Astrocyte of the spinal cord (primary cell): Measurements from ENCODE around the gene AKAP9.
"Not testable (repeated sequence)": the region's sequence is repeated elsewhere in the genome, so short reads cannot be mapped to it uniquely, and the experiment has no call there.

Experiments
- DNase-seq: peaks from one replicate; pipeline ENCODE4 v3.0.0; 2011; ENCODE audit warnings: low read depth, low spot score
- H3K4me3 ChIP-seq: 2 replicates; pipeline ENCODE4 v1.5.1; 2011; ENCODE audit warnings: low read depth, mild to moderate bottlenecking, low read length, moderate library complexity
- CTCF ChIP-seq: IDR thresholded peaks from 2 replicates; pipeline ENCODE4 v1.5.1; 2012; ENCODE audit warnings: low read depth, mild to moderate bottlenecking, low read length, inconsistent platforms
- in situ Hi-C: cut with HindIII; loops from 2 replicates; pipeline ENCODE4 v1.10.0; 2017; ENCODE audit warnings: low sequenced_read_pairs

AKAP9 gene

GRCh38 chr7:92092210-92092609, 151.5 kb downstream of the AKAP9 start:
- in situ Hi-C loops: no loop called here
- no peak overlapping the region for H3K4me3 ChIP-seq
- TF ChIP-seq CTCF: no peak
- DNase-seq: no peak

GRCh38 chr7:92095380-92095779, 154.7 kb downstream of the AKAP9 start:
- in situ Hi-C loops: no loop called here
- TF ChIP-seq CTCF: no peak
- no peak for DNase-seq
- H3K4me3 ChIP-seq: no peak overlapping the region

GRCh38 chr7:92100534-92100933, 159.9 kb downstream of the AKAP9 start:
- no peak overlapping the region for H3K4me3 ChIP-seq
- in situ Hi-C loops: no loop called here
- no peak for TF ChIP-seq CTCF
- no peak for DNase-seq

GRCh38 chr7:92102862-92103261, 162.2 kb downstream of the AKAP9 start:
- H3K4me3 ChIP-seq, in situ Hi-C loops, DNase-seq: not testable (repeated sequence)

- TF ChIP-seq CTCF: no peak
- no peak for DNase-seq
- in situ Hi-C loops: no loop called here
- H3K4me3 ChIP-seq: no peak overlapping the region
Measured at GRCh38 chr7:92108821-92109220, 168.2 kb downstream of the AKAP9 start.

- H3K4me3 ChIP-seq: no peak overlapping the region
- in situ Hi-C loops: no loop called here
- DNase-seq: no peak
- no peak for TF ChIP-seq CTCF
Measured at GRCh38 chr7:92110857-92111256, 170.2 kb downstream of the AKAP9 start.

- H3K4me3 ChIP-seq: no peak overlapping the region
- in situ Hi-C loops: no loop called here
- DNase-seq: no peak
- no peak for TF ChIP-seq CTCF
Measured at GRCh38 chr7:92115821-92116220, 175.2 kb downstream of the AKAP9 start.
